Measurements from ENCODE around the gene IL20RB. TPM values are rescaled to one million over a fixed set of nuclear protein-coding genes. Genes with fewer than 3 reads are reported as not detected.

Gene IL20RB
- total and polyA plus RNA-seq, 7 experiments from 2014 or later = 0.33 to 3.5 (median 2.4) TPM; not detected in 1

DNA sequence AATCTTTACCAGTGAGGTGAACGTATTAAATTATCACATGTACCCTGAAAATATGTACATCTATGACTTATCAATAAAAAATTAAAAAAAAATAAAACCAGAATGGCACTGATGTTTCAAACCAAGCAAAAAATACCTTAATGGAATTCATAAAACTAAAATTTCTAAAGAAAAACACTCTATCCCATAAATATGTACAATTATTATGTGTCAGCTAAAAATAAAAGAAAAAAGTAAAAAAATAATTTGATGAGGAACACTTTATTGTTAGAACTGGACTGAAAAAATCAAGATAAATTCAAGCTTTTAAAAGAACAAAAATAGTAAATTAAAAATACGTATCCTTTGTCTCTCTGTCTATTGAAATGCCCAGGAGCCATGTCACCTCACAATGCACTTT is 63.1 kb downstream of the IL20RB start:
- peaks cover 0 to 13% (median 11%) of the 10 kb centered on the region in 5 donors for H3K27me3 Mint-ChIP-seq
- H3K4me1 Mint-ChIP-seq = no peaks in the 10 kb centered on the region
- H3K9me3 ChIP-seq (ENCODE audit: control insufficient read depth in 2 of 3, low read length in 3 of 3) = no peaks in the 10 kb centered on the region
- no peak overlapping the region for H3K27ac ChIP-seq (ENCODE audit: low read depth, low read length)
- H3K36me3 Mint-ChIP-seq = peaks cover 0 to 1% (median 0%) of the 10 kb centered on the region in 5 donors
- CTCF ChIA-PET = interaction anchor here (0.6 kb wide), 1 partner anchor 58 kb away, joined by 3 read pairs; no protein-coding TSS in a partner anchor
- H3K4me3 Mint-ChIP-seq = no peak overlapping the region
- no peak for ATAC-seq
- H3K9me3 Mint-ChIP-seq = no peaks in the 10 kb centered on the region
- DNase-seq = no peak
- POLR2A ChIA-PET = no interaction called here
- H3K36me3 ChIP-seq (ENCODE audit: control insufficient read depth in 2 of 3, insufficient read depth in 3 of 3, low read length in 3 of 3) = no peaks in the 10 kb centered on the region
- H3K4me3 ChIP-seq (ENCODE audit: low read length) = no peak overlapping the region
- no peaks in the 10 kb centered on the region for H3K4me1 ChIP-seq (ENCODE audit: control insufficient read depth in 2 of 2, insufficient read depth in 2 of 2, low read length in 2 of 2)
- H3K27me3 ChIP-seq (ENCODE audit: control insufficient read depth in 2 of 2, insufficient read depth in 2 of 2, low read length in 2 of 2) = no peaks in the 10 kb centered on the region
- H3K27ac Mint-ChIP-seq = no peak overlapping the region
- intact Hi-C loops (cut with micrococcal nuclease) = no loop called here

DNA sequence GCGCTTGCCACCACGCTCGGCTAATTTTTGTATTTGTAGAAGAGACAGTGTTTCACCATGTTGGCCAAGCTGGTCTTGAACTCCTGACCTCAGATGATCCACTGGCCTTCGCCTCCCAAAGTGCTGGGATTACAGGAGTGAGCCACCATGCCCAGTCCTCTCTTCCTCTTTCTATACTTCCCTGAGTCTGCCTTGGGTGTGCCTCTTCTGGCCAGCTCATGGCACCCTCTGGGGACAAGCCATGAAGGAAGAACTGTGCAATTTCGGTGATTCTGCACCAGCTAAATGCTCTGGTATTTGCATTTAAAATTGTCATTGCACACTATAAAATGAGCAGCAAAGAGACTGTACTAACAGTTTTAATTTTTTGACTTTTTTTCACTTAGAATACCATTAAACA is 66.6 kb downstream of the IL20RB start:
- Mint-ChIP-seq H3K27me3 (peaks cover 0 to 20% (median 15%) of the 10 kb centered on the region in 5 donors), H3K9me3 (no peaks in the 10 kb centered on the region), H3K4me3 (no peak overlapping the region), H3K4me1 (no peaks in the 10 kb centered on the region), H3K27ac (no peak overlapping the region), H3K36me3 (no peaks in the 10 kb centered on the region)
- H3K4me3 ChIP-seq (ENCODE audit: low read length) = no peak overlapping the region
- H3K9me3 ChIP-seq (ENCODE audit: control insufficient read depth in 2 of 3, low read length in 3 of 3) = no peaks in the 10 kb centered on the region
- no peak for ATAC-seq
- H3K4me1 ChIP-seq (ENCODE audit: control insufficient read depth in 2 of 2, insufficient read depth in 2 of 2, low read length in 2 of 2) = no peaks in the 10 kb centered on the region
- DNase-seq = no peak
- H3K27me3 ChIP-seq (ENCODE audit: control insufficient read depth in 2 of 2, insufficient read depth in 2 of 2, low read length in 2 of 2) = no peaks in the 10 kb centered on the region
- ChIA-PET CTCF (no interaction called here), POLR2A (no interaction called here)
- H3K27ac ChIP-seq (ENCODE audit: low read depth, low read length) = no peak overlapping the region
- H3K36me3 ChIP-seq (ENCODE audit: control insufficient read depth in 2 of 3, insufficient read depth in 3 of 3, low read length in 3 of 3) = no peaks in the 10 kb centered on the region
- intact Hi-C loops (cut with micrococcal nuclease) = no loop called here

DNA sequence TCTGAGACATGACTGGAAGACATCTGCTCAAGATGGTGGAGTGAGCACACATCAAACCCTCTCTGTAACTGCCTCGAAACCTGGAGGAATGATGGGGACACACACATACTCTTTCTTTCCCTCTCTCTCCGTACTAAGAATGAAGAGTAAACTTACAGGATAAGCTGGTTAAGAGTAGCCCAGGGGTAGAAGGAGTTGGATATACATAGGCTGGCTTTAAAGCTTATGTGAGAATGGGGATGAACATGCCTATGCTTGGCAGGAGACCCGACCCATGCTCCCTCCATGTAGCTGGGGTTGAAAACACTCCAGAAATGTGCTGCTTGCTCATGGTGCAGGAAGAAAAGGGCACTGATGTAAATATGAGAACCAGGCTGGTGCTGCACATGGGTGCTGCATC is 68.9 kb downstream of the IL20RB start:
- no peaks in the 10 kb centered on the region for H3K36me3 ChIP-seq (ENCODE audit: control insufficient read depth in 2 of 3, insufficient read depth in 3 of 3, low read length in 3 of 3)
- no peaks in the 10 kb centered on the region for H3K9me3 Mint-ChIP-seq
- H3K9me3 ChIP-seq (ENCODE audit: control insufficient read depth in 2 of 3, low read length in 3 of 3) = no peaks in the 10 kb centered on the region
- H3K27ac ChIP-seq (ENCODE audit: low read depth, low read length) = no peak overlapping the region
- CTCF ChIA-PET = no interaction called here
- POLR2A ChIA-PET = no interaction called here
- peaks cover 0 to 3% of the 10 kb centered on the region in 2 donors for H3K27me3 ChIP-seq (ENCODE audit: control insufficient read depth in 2 of 2, insufficient read depth in 2 of 2, low read length in 2 of 2)
- H3K4me1 Mint-ChIP-seq = no peaks in the 10 kb centered on the region
- no peak overlapping the region for H3K4me3 ChIP-seq (ENCODE audit: low read length)
- H3K27ac Mint-ChIP-seq = no peak overlapping the region
- peaks cover 0 to 22% (median 17%) of the 10 kb centered on the region in 5 donors for H3K27me3 Mint-ChIP-seq
- no peak for DNase-seq
- ATAC-seq = no peak
- no peak overlapping the region for H3K4me3 Mint-ChIP-seq
- H3K36me3 Mint-ChIP-seq = no peaks in the 10 kb centered on the region
- H3K4me1 ChIP-seq (ENCODE audit: control insufficient read depth in 2 of 2, insufficient read depth in 2 of 2, low read length in 2 of 2) = no peaks in the 10 kb centered on the region
- intact Hi-C loops (cut with micrococcal nuclease) = no loop called here

GRCh38 chr3:137032465-137033120 is 74.8 kb downstream of the IL20RB start:
- H3K4me1 Mint-ChIP-seq = peaks cover 7 to 9% (median 8%) of the 10 kb centered on the region in 7 donors
- H3K27me3 Mint-ChIP-seq = peaks cover 14 to 39% (median 33%) of the 10 kb centered on the region in 5 donors
- peak overlapping the region; percentile 48 to 80 (median 74) for H3K4me3 Mint-ChIP-seq
- DNase-seq = peak; percentile 19 to 79 (median 63)
- Histone ChIP-seq H3K4me3 (ENCODE audit: low read length) (peak overlapping the region; percentile 55), H3K27ac (ENCODE audit: low read depth, low read length) (no peak overlapping the region), H3K9me3 (ENCODE audit: control insufficient read depth in 2 of 3, low read length in 3 of 3) (no peaks in the 10 kb centered on the region), H3K4me1 (ENCODE audit: control insufficient read depth in 2 of 2, insufficient read depth in 2 of 2, low read length in 2 of 2) (no peaks in the 10 kb centered on the region), H3K27me3 (ENCODE audit: control insufficient read depth in 2 of 2, insufficient read depth in 2 of 2, low read length in 2 of 2) (peaks cover 0 to 7% of the 10 kb centered on the region in 2 donors), H3K36me3 (ENCODE audit: control insufficient read depth in 2 of 3, insufficient read depth in 3 of 3, low read length in 3 of 3) (no peaks in the 10 kb centered on the region)
- peak; percentile 87 for ATAC-seq
- ChIA-PET CTCF (interaction anchor here (0.8 to 1.4 kb wide), 4 partner anchors 19 to 958 kb away, joined by 3 to 4 read pairs (median 3); partner anchors contain the start of gene STAG1), POLR2A (interaction anchor here (0.5 to 1.0 kb wide), 2 partner anchors 280 to 1125 kb away, joined by 3 to 4 read pairs; partner anchors contain the start of gene STAG1)
- no peaks in the 10 kb centered on the region for H3K9me3 Mint-ChIP-seq
- peak overlapping the region in 1 of 9 donors; percentile 17 for H3K27ac Mint-ChIP-seq
- intact Hi-C loops (cut with micrococcal nuclease) = loop anchor here (1.0 to 10.0 kb wide), 3 partner anchors 914 to 960 kb away; no protein-coding TSS in a partner anchor
- H3K36me3 Mint-ChIP-seq = no peaks in the 10 kb centered on the region

DNA sequence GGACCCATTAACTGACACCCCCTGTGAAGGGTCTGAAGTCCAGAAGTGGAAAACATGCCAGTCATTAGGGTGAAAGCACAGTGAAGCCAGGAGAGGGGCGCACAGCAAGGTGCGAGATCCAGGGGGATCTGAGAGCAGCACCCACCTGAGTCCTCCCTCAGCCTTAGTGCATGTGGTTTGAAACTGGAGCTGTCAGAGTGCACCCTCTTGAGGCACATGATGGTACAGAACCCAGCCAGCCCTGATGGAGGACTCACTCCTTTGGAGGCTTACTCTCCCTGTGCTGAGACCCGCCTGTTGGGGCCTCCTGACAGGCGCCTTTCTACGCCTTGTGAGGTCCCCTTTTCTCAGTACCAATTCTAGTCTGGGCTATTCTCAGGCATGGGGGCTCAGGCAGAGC is 77.8 kb downstream of the IL20RB start:
- ATAC-seq = no peak
- ChIA-PET CTCF (no interaction called here), POLR2A (no interaction called here)
- peaks cover 0 to 7% of the 10 kb centered on the region in 2 donors for H3K27me3 ChIP-seq (ENCODE audit: control insufficient read depth in 2 of 2, insufficient read depth in 2 of 2, low read length in 2 of 2)
- H3K27ac ChIP-seq (ENCODE audit: low read depth, low read length) = no peak overlapping the region
- no peaks in the 10 kb centered on the region for H3K9me3 ChIP-seq (ENCODE audit: control insufficient read depth in 2 of 3, low read length in 3 of 3)
- no peak overlapping the region for H3K4me3 ChIP-seq (ENCODE audit: low read length)
- intact Hi-C loops (cut with micrococcal nuclease) = loop anchor here in 1 of 2 donors (10.0 kb wide), 1 partner anchor 939 kb away; no protein-coding TSS in a partner anchor
- H3K4me1 Mint-ChIP-seq = peaks cover 7 to 9% (median 8%) of the 10 kb centered on the region in 7 donors
- H3K27ac Mint-ChIP-seq = no peak overlapping the region
- H3K4me1 ChIP-seq (ENCODE audit: control insufficient read depth in 2 of 2, insufficient read depth in 2 of 2, low read length in 2 of 2) = no peaks in the 10 kb centered on the region
- peaks cover 14 to 30% (median 23%) of the 10 kb centered on the region in 5 donors for H3K27me3 Mint-ChIP-seq
- H3K36me3 ChIP-seq (ENCODE audit: control insufficient read depth in 2 of 3, insufficient read depth in 3 of 3, low read length in 3 of 3) = no peaks in the 10 kb centered on the region
- no peaks in the 10 kb centered on the region for H3K36me3 Mint-ChIP-seq
- H3K4me3 Mint-ChIP-seq = no peak overlapping the region
- H3K9me3 Mint-ChIP-seq = no peaks in the 10 kb centered on the region
- DNase-seq = no peak

DNA sequence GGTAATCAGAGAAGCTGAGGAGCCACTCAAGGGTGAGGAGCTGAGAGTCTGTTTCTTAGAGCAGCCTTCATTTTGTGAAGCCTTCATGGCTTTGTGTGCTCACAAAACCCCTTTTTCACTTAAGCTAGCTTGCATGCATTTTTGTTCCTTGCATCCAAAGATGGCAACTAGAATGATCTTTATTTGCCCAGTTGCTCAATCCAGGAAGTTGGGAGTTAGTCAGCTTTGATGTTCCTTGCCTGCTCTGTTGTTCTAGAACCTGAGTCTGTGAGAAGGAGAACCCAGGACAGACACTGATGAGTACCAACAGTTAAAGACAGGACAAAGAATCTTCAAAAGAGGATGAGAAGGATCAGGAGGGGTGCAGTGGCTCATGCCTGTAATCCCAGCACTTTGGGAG is 81.8 kb downstream of the IL20RB start:
- H3K4me3 ChIP-seq (ENCODE audit: low read length) = no peak overlapping the region
- no peak overlapping the region for H3K27ac ChIP-seq (ENCODE audit: low read depth, low read length)
- ATAC-seq = no peak
- intact Hi-C loops (cut with micrococcal nuclease) = loop anchor here in 1 of 2 donors (10.0 kb wide), 1 partner anchor 935 kb away; no protein-coding TSS in a partner anchor
- Mint-ChIP-seq H3K27me3 (peaks cover 0 to 8% (median 2%) of the 10 kb centered on the region in 5 donors), H3K27ac (no peak overlapping the region), H3K9me3 (no peaks in the 10 kb centered on the region), H3K36me3 (no peaks in the 10 kb centered on the region), H3K4me3 (no peak overlapping the region), H3K4me1 (no peaks in the 10 kb centered on the region)
- H3K27me3 ChIP-seq (ENCODE audit: control insufficient read depth in 2 of 2, insufficient read depth in 2 of 2, low read length in 2 of 2) = no peaks in the 10 kb centered on the region
- DNase-seq = no peak
- ChIA-PET CTCF (no interaction called here), POLR2A (no interaction called here)
- H3K9me3 ChIP-seq (ENCODE audit: control insufficient read depth in 2 of 3, low read length in 3 of 3) = no peaks in the 10 kb centered on the region
- H3K4me1 ChIP-seq (ENCODE audit: control insufficient read depth in 2 of 2, insufficient read depth in 2 of 2, low read length in 2 of 2) = no peaks in the 10 kb centered on the region
- H3K36me3 ChIP-seq (ENCODE audit: control insufficient read depth in 2 of 3, insufficient read depth in 3 of 3, low read length in 3 of 3) = no peaks in the 10 kb centered on the region

GRCh38 chr3:137041251-137041650 is 83.5 kb downstream of the IL20RB start:
- Mint-ChIP-seq H3K4me3 (no peak overlapping the region), H3K27me3 (peaks cover 0 to 9% (median 7%) of the 10 kb centered on the region in 5 donors), H3K36me3 (no peaks in the 10 kb centered on the region), H3K9me3 (no peaks in the 10 kb centered on the region), H3K4me1 (no peaks in the 10 kb centered on the region), H3K27ac (no peak overlapping the region)
- Histone ChIP-seq H3K27ac (ENCODE audit: low read depth, low read length) (no peak overlapping the region), H3K9me3 (ENCODE audit: control insufficient read depth in 2 of 3, low read length in 3 of 3) (no peaks in the 10 kb centered on the region), H3K4me1 (ENCODE audit: control insufficient read depth in 2 of 2, insufficient read depth in 2 of 2, low read length in 2 of 2) (no peaks in the 10 kb centered on the region), H3K4me3 (ENCODE audit: low read length) (no peak overlapping the region), H3K27me3 (ENCODE audit: control insufficient read depth in 2 of 2, insufficient read depth in 2 of 2, low read length in 2 of 2) (no peaks in the 10 kb centered on the region), H3K36me3 (ENCODE audit: control insufficient read depth in 2 of 3, insufficient read depth in 3 of 3, low read length in 3 of 3) (no peaks in the 10 kb centered on the region)
- POLR2A ChIA-PET = no interaction called here
- no peak for ATAC-seq
- intact Hi-C loops (cut with micrococcal nuclease) = no loop called here
- CTCF ChIA-PET = no interaction called here
- DNase-seq = no peak

Measured in naive thymus-derived CD4-positive, alpha-beta T cell (primary cell).